DMS79 (cell line): Measurements from ENCODE around the gene MKRN1.
"Not testable (repeated sequence)": the region's sequence is repeated elsewhere in the genome, so short reads cannot be mapped to it uniquely, and the experiment has no call there.

Experiments
- DNase-seq: peaks from one replicate; lab custom pipeline; 2025; lab: John Stamatoyannopoulos, UW

The MKRN1 gene

GRCh38 chr7:140435252-140435895, 43.9 kb downstream of the MKRN1 start:
- no peak for DNase-seq

GRCh38 chr7:140433396-140433795, 45.9 kb downstream of the MKRN1 start:
- DNase-seq: no peak

GRCh38 chr7:140426130-140426529, 53.2 kb downstream of the MKRN1 start:
- DNase-seq: no peak

GRCh38 chr7:140425718-140426117, 53.6 kb downstream of the MKRN1 start:
- no peak for DNase-seq

- DNase-seq: no peak
Observed at GRCh38 chr7:140423501-140423900, 55.8 kb downstream of the MKRN1 start.

GRCh38 chr7:140421521-140421920, 57.8 kb downstream of the MKRN1 start:
- no peak for DNase-seq

GRCh38 chr7:140418653-140419052, 60.7 kb downstream of the MKRN1 start:
- DNase-seq: no peak

- not testable (repeated sequence) for DNase-seq
Observed at GRCh38 chr7:140418156-140418472, 61.2 kb downstream of the MKRN1 start.

GRCh38 chr7:140417456-140418155, 61.7 kb downstream of the MKRN1 start:
- DNase-seq: no peak

- DNase-seq: no peak
Observed at GRCh38 chr7:140416560-140416959, 62.7 kb downstream of the MKRN1 start.

- DNase-seq: not testable (repeated sequence)
Observed at GRCh38 chr7:140415816-140416215, 63.5 kb downstream of the MKRN1 start.

GRCh38 chr7:140415361-140415760, 63.9 kb downstream of the MKRN1 start:
- no peak for DNase-seq

GRCh38 chr7:140404565-140405065, 74.7 kb downstream of the MKRN1 start:
- DNase-seq: no peak

- DNase-seq: peak; percentile 50
Observed at GRCh38 chr7:140403878-140404564, 75.3 kb downstream of the MKRN1 start, which contains the start of gene RAB19. Gene RAB19 (plus strand): TSS chr7:140404058. CDS start chr7:140407647, 3,589 bp downstream.
